ENCODE results near the gene KRTAP19-2. TPM values are rescaled to one million over a fixed set of nuclear protein-coding genes. Genes with fewer than 3 reads are reported as not detected.

Gene KRTAP19-2, protein sequence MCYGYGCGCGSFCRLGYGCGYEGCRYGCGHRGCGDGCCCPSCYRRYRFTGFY
- total RNA-seq (2011; cell fraction: chromatin; rRNA removed; ENCODE audit: low replicate concordance) = not detected in 2 replicates
- total RNA-seq (2011; cell fraction: nucleolus; rRNA removed) = not detected in 2 replicates
- total RNA-seq (2011; cell fraction: nucleoplasm; rRNA removed) = not detected in 2 replicates
- total RNA-seq (2014; rRNA removed) (not detected in 2 replicates), total RNA-seq (2014; rRNA removed; fragmentation: Illumina TruSeq; extraction: Trizol) (not detected in 2 replicates), total RNA-seq (2015; rRNA removed; fragmentation: Illumina TruSeq; extraction: Trizol) (not detected in 2 replicates), total RNA-seq (2021) (not detected in 2 replicates), polyA plus RNA-seq (2011; rRNA removed) (not detected in 2 replicates), polyA plus RNA-seq (2014; fragmentation: Illumina TruSeq; extraction: Trizol) (not detected in 2 replicates), polyA plus RNA-seq (2014; fragmentation: Nextera tagmentation; extraction: Ambion mirVana) (not detected), polyA plus RNA-seq (2014; rRNA removed) (not detected in 2 replicates), polyA minus RNA-seq (2011; rRNA and poly(A)+ RNA removed) (not detected in 2 replicates), Bru-seq, nascent RNA (not detected), BruChase-seq, experiment 1, labeled RNA remaining after a 2-hour chase (not detected), BruChase-seq, experiment 2, labeled RNA remaining after a 6-hour chase (not detected)
- polyA plus RNA-seq (2011; cell fraction: cytosol; rRNA removed) = not detected in 2 replicates
- polyA plus RNA-seq (2011; cell fraction: nucleus; rRNA removed) = not detected in 2 replicates
- polyA plus RNA-seq (2012) = not detected in 2 replicates
- not detected in 2 replicates for polyA minus RNA-seq (2011; cell fraction: cytosol; rRNA and poly(A)+ RNA removed)
- not detected in 2 replicates for polyA minus RNA-seq (2011; cell fraction: nucleus; rRNA and poly(A)+ RNA removed)
- long read RNA-seq, experiment 1 = 0 reads
- long read RNA-seq, experiment 2 = 0 reads
- long read RNA-seq, experiment 3 = 0 reads

DNA sequence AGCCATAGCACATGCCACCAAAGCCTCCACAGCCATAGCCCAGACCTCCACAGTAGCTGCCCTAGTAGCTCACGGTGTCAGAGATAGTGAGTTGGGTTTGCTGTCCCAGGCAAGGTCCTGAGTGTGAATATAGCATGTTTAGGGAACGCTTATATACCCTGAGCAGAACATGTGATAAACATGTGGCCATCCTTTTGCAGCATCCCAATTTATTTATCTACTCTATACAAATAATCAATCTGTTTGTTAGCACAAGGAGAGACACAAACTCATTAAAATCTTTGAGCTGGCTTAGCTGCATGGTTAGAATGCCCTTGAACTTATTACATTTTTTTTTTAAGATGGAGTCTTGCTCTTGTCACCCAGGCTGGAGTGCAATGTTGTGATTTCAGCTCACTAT is at the start of gene KRTAP19-2:
Gene KRTAP19-2 (minus strand): TSS at position 101 of the 400 bp plus-strand sequence. CDS start 88 bp downstream, at position 13.
- no TSS peak for BruUV-seq (replicated peaks)
- 3% methylated on average over 2 of the region's 2 CpGs for WGBS (ENCODE audit: insufficient coverage, low coverage, missing lambda C conversion rate)

More for the DNA sequence above, at the start of gene KRTAP19-2:
- ATAC-seq (no peak), DNase-seq (ENCODE audit: extremely low read depth in 1 of 4, low spot score in 3 of 4) (no peak), FAIRE-seq (no peak)
- no peak within 1 kb of the TSS for H3K4me3 ChIP-seq
- H3K27me3 ChIP-seq (ENCODE audit: control insufficient read depth in 2 of 2, insufficient read depth in 2 of 2, low read length in 2 of 2) = no peaks in the 10 kb centered on the region
- in situ Hi-C loops (cut with MboI) = no loop called here
- H3K9me3 ChIP-seq (replicated peaks; ENCODE audit: control insufficient read depth, insufficient read depth, low read depth, low read length) = no peaks in the 10 kb centered on the region; the same call in 1 of the 2 replicates
- no peaks in the 10 kb centered on the region for H3K9me1 ChIP-seq (ENCODE audit: control insufficient read depth, insufficient read depth, low read length)
- no peak within 1 kb of the TSS for H2AFZ ChIP-seq (ENCODE audit: low read depth, low read length)
- H3K27ac ChIP-seq (ENCODE audit: extremely low read depth, low read depth, low read length) = no peak within 1 kb of the TSS
- no peak within 1 kb of the TSS for H3K4me2 ChIP-seq (ENCODE audit: insufficient read depth, low read length)
- TF ChIP-seq ZNF318 (IDR thresholded peaks at IDR 0.05; ENCODE audit: borderline replicate concordance in 1 of 2, low read depth in 1 of 2) (no peak), ZNF79 (CRISPR knock-in tag; IDR thresholded peaks at IDR 0.05; ENCODE audit: low read depth) (no peak), THAP12 (CRISPR knock-in tag; IDR thresholded peaks at IDR 0.05) (no peak), SMARCC2 (IDR thresholded peaks at IDR 0.05; ENCODE audit: low read depth) (no peak), PCBP1 (IDR thresholded peaks at IDR 0.05; ENCODE audit: low read depth, low read length, poor library complexity, severe bottlenecking) (no peak), ZBTB7A (IDR thresholded peaks at IDR 0.05; ENCODE audit: borderline replicate concordance, control insufficient read depth, low read depth, low read length) (no peak)
- H4K20me1 ChIP-seq (replicated peaks; ENCODE audit: control insufficient read depth, insufficient read depth, low read length) = no peaks in the 10 kb centered on the region
- ChIA-PET CTCF (ENCODE audit: low intra/inter-chr PET ratio) (no interaction called here), POLR2A (no interaction called here)
- H3K79me2 ChIP-seq (ENCODE audit: control insufficient read depth, insufficient read depth, low read length) = no peaks in the 10 kb centered on the region
- intact Hi-C loops (cut with micrococcal nuclease) = no loop called here
- no peak within 1 kb of the TSS for H3K9ac ChIP-seq (ENCODE audit: insufficient read depth in 1 of 2, low read depth in 2 of 2, low read length in 2 of 2)
- no peaks in the 10 kb centered on the region for H3K36me3 ChIP-seq (ENCODE audit: control insufficient read depth, insufficient read depth, low read length)
- no peaks in the 10 kb centered on the region for H3K4me1 ChIP-seq (replicated peaks in 1 of 2; ENCODE audit: control insufficient read depth in 2 of 2, insufficient read depth in 2 of 2, low read length in 2 of 2)

All from K562 (cell line).